ENCODE data around the gene XKR8. TPM values are rescaled to one million over a fixed set of nuclear protein-coding genes. Genes with fewer than 3 reads are reported as not detected.

Gene XKR8
- total and polyA plus RNA-seq, 11 donors: 3.3 to 8.1 (median 4.5) TPM

DNA sequence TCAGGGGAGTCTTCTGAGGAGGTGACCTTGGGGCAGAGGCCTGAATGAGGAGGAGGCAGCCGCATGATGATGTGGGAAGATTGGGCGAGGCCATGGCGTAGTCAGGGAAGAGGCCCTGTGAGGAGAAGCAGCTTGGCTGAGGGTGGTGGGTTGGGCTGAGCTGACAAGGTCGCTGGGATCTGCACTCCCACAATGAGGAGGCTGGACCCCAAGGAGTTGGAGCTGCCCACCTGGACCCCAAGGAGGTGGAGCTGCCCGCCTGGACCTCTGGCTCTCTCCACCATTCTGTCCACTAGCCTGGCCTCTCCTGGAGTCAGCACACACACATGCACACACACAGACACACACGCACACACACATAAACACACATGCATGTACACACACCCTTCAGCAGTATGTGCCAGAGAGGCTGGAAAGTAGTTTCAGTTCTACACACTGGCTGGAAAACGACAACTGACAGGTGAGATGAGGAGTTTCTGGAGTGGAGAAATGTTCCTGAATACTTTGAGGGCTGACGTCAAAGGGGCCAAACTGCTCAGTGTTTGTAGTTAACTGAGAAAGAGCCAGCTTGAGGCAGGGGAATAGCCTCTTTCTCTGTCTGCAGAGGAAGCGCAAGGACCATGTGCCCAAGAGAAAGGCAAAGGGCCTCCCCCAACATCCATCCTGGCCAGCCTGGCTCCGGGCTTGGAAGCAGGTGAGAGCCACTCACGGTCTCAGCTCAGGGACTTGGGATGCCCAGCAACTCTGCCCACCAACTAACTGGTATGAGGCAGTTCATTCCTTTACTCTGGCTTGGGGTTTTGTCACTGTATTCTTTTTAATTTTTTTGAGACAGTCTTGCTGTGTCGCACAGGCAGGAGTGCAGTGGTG lies 17.9 kb upstream of the XKR8 start:
- no peaks in the 10 kb centered on the region for H3K27me3 ChIP-seq
- no peak for ATAC-seq
- 80 to 85% (median 84%) methylated on average over 11 to 12 of the region's 12 CpGs for WGBS, 4 donors

DNA sequence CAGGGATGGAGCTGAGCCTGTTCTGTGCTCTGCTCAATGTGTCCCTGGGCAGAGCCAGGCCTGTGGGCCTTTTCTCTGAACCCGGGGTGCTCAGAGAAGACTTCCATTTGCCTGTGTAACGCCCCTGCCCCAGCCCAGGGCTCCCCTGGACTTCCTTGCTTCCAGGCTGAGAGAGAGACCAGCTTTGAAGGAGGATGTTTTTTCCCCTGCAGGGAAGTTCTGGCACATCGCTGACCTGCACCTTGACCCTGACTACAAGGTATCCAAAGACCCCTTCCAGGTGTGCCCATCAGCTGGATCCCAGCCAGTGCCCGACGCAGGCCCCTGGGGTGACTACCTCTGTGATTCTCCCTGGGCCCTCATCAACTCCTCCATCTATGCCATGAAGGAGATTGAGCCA lies 14.8 kb upstream of the XKR8 start:
- peaks cover 0 to 18% (median 0%) of the 10 kb centered on the region in 12 donors for H3K4me1 ChIP-seq
- TF ChIP-seq, protein P1, sequence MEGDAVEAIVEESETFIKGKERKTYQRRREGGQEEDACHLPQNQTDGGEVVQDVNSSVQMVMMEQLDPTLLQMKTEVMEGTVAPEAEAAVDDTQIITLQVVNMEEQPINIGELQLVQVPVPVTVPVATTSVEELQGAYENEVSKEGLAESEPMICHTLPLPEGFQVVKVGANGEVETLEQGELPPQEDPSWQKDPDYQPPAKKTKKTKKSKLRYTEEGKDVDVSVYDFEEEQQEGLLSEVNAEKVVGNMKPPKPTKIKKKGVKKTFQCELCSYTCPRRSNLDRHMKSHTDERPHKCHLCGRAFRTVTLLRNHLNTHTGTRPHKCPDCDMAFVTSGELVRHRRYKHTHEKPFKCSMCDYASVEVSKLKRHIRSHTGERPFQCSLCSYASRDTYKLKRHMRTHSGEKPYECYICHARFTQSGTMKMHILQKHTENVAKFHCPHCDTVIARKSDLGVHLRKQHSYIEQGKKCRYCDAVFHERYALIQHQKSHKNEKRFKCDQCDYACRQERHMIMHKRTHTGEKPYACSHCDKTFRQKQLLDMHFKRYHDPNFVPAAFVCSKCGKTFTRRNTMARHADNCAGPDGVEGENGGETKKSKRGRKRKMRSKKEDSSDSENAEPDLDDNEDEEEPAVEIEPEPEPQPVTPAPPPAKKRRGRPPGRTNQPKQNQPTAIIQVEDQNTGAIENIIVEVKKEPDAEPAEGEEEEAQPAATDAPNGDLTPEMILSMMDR (IDR thresholded peaks at IDR 0.05): no peak
- no peak for TF ChIP-seq POLR2A (IDR thresholded peaks at IDR 0.05)
- no peak overlapping the region for H3K4me3 ChIP-seq
- no peaks in the 10 kb centered on the region for H3K9me3 ChIP-seq
- DNase-seq (no peak), ATAC-seq (no peak)
- no peak overlapping the region for H3K27ac ChIP-seq
- H3K27me3 ChIP-seq: no peaks in the 10 kb centered on the region
- intact Hi-C loops (cut with DNase I): no loop called here
- 78 to 100% (median 86%) methylated on average over 1 to 5 of the region's 5 CpGs for WGBS, 4 donors
- no peaks in the 10 kb centered on the region for H3K36me3 ChIP-seq

More for the DNA sequence above, 17.9 kb upstream of the XKR8 start:
- Histone ChIP-seq H3K4me3 (no peak overlapping the region), H3K4me1 (peaks cover 0 to 19% (median 0%) of the 10 kb centered on the region in 12 donors), H3K9me3 (no peaks in the 10 kb centered on the region), H3K27ac (peak overlapping the region in 1 of 12 donors; percentile 39), H3K36me3 (no peaks in the 10 kb centered on the region)
- intact Hi-C loops (cut with DNase I): loop anchor here in 2 of 10 donors (2.0 to 5.0 kb wide), 3 partner anchors 35 to 265 kb away; no protein-coding TSS in a partner anchor
- TF ChIP-seq, protein P1 (IDR thresholded peaks at IDR 0.05): no peak
- no peak for TF ChIP-seq POLR2A (IDR thresholded peaks at IDR 0.05)
- no peak for DNase-seq

DNA sequence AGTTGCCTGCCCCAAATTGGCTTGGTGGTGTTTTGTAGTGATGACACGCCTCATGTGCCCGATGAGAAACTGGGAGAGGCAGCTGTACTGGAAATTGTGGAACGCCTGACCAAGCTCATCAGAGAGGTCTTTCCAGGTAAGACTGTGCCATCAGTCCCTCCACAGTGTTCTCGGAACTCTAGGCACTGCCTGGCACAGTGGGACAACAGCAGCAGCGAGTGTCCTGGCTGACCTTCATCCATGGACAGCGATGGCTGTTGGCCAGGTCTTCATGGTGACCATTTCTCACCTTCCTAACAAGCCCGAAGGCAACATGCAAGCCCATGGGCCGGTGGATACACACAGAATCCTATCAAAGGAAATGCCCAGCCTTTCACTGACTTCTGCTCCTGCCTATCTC lies 10.7 kb upstream of the XKR8 start:
- Histone ChIP-seq H3K4me1 (peaks cover 0 to 1% (median 0%) of the 10 kb centered on the region in 12 donors), H3K36me3 (no peaks in the 10 kb centered on the region), H3K4me3 (no peak overlapping the region), H3K9me3 (no peaks in the 10 kb centered on the region), H3K27ac (no peak overlapping the region), H3K27me3 (no peaks in the 10 kb centered on the region)
- 71 to 77% (median 75%) methylated on average over 7 to 8 of the region's 8 CpGs for WGBS, 4 donors
- no peak for TF ChIP-seq POLR2A (IDR thresholded peaks at IDR 0.05)
- TF ChIP-seq, protein P1 (IDR thresholded peaks at IDR 0.05): no peak
- intact Hi-C loops (cut with DNase I): no loop called here
- ATAC-seq (peak in 2 of 4 donors; percentile 33 to 48), DNase-seq (no peak)

DNA sequence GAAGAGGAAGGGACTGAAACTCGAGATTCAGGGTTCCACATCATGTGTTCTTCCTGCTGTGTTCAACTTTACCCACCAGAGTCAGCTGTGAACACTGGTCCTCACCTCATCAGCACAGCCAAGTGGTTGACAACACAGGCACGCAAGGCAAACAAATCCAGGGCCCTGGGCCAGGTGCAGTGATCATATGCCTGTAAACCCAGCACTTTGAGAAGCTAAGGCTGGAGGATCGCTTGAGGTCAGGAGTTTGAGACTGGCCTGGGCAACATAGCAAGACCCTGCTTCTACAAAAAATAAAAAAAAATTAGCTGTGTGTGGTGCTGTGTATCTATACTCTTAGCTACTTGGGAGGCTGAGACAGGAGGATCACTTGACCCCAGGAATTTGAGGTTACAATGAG lies 8.4 kb upstream of the XKR8 start:
- ATAC-seq: no peak
- WGBS, 4 donors: 46 to 76% (median 56%) methylated on average over 3 of the region's 3 CpGs

More for the DNA sequence above, 8.4 kb upstream of the XKR8 start:
- H3K36me3 ChIP-seq: no peaks in the 10 kb centered on the region
- H3K4me1 ChIP-seq: no peaks in the 10 kb centered on the region
- TF ChIP-seq, protein P1 (IDR thresholded peaks at IDR 0.05): no peak
- TF ChIP-seq POLR2A (IDR thresholded peaks at IDR 0.05): no peak
- no peak overlapping the region for H3K4me3 ChIP-seq
- no peaks in the 10 kb centered on the region for H3K9me3 ChIP-seq
- no peak overlapping the region for H3K27ac ChIP-seq
- no peaks in the 10 kb centered on the region for H3K27me3 ChIP-seq
- DNase-seq: no peak
- intact Hi-C loops (cut with DNase I): no loop called here

Data from heart left ventricle (tissue), 16 donors.